Measurements from ENCODE around the gene CAVIN1. TPM values are rescaled to one million over a fixed set of nuclear protein-coding genes. Genes with fewer than 3 reads are reported as not detected.

Gene CAVIN1
- total and polyA plus RNA-seq, 2 donors (not counting 3 experiments of a cell fraction or from before 2014, with no cell fraction given): 303 to 663 TPM

GRCh38 chr17:42359133-42359532 lies 63.9 kb downstream of the CAVIN1 start:
- intact Hi-C loops (cut with micrococcal nuclease): no loop called here
- Histone ChIP-seq H3K27ac (ENCODE audit: insufficient read depth, low read depth, low read length) (no peak overlapping the region), H3K36me3 (ENCODE audit: control insufficient read depth in 2 of 2, extremely low read depth in 1 of 2, insufficient read depth in 2 of 2, low read length in 2 of 2) (no peaks in the 10 kb centered on the region), H3K4me2 (ENCODE audit: insufficient read depth, low read length) (no peak overlapping the region), H3K9me3 (replicated peaks; ENCODE audit: control insufficient read depth, insufficient read depth, low read length) (no peaks in the 10 kb centered on the region), H3K4me3 (replicated peaks in 1 of 3; ENCODE audit: insufficient read depth in 1 of 3, low read depth in 1 of 3, low read length in 3 of 3) (no peak overlapping the region), H2AFZ (ENCODE audit: low read depth, low read length) (no peak overlapping the region), H3K9ac (replicated peaks; ENCODE audit: extremely low read depth, insufficient read depth, low read length) (no peak overlapping the region), H4K20me1 (replicated peaks; ENCODE audit: control insufficient read depth, extremely low read depth, insufficient read depth, low read length) (peaks cover 8% of the 10 kb centered on the region), H3K79me2 (ENCODE audit: control insufficient read depth, insufficient read depth, low read length) (peaks cover 74% of the 10 kb centered on the region), H3K9me1 (replicated peaks; ENCODE audit: control insufficient read depth, extremely low read depth, insufficient read depth, low read length) (no peaks in the 10 kb centered on the region), H3K4me1 (ENCODE audit: control insufficient read depth, extremely low read depth, insufficient read depth, low read length) (no peaks in the 10 kb centered on the region), H3K27me3 (ENCODE audit: control insufficient read depth in 2 of 2, insufficient read depth in 2 of 2, low read length in 2 of 2) (no peaks in the 10 kb centered on the region)
- no peak for TF ChIP-seq GATA2 (IDR thresholded peaks at IDR 0.05; ENCODE audit: insufficient read depth, insufficient read length, low read depth, low read length)
- TF ChIP-seq FOS (IDR thresholded peaks at IDR 0.05; ENCODE audit: borderline replicate concordance, insufficient read depth, low read length): no peak
- no peak for TF ChIP-seq POLR2AphosphoS5 (IDR thresholded peaks at IDR 0.05; ENCODE audit: insufficient read depth, low read depth, low read length)
- no peak for TF ChIP-seq JUN (IDR thresholded peaks at IDR 0.05; ENCODE audit: borderline replicate concordance, insufficient read depth, insufficient read length, low read depth)
- no peak for TF ChIP-seq MAX (IDR thresholded peaks at IDR 0.05; ENCODE audit: insufficient read depth, insufficient read length)
- TF ChIP-seq POLR2A (IDR thresholded peaks at IDR 0.05; ENCODE audit: low read depth, low read length): no peak
- TF ChIP-seq EZH2 (IDR thresholded peaks at IDR 0.05; ENCODE audit: borderline replicate concordance, low read depth, low read length, severe bottlenecking): no peak
- no peak for TF ChIP-seq CTCF (IDR thresholded peaks at IDR 0.05; ENCODE audit: extremely low read depth in 1 of 2, insufficient read depth in 1 of 2, low read depth in 1 of 2, low read length in 2 of 2)
- no peak for TF ChIP-seq MYC (IDR thresholded peaks at IDR 0.05; ENCODE audit: low read depth, low read length)
- BruUV-seq (replicated peaks): no TSS peak
- no peak for FAIRE-seq
- DNase-seq (ENCODE audit: low read depth, low spot score): no peak
- ChIA-PET CTCF (interaction anchor here (0.5 to 1.6 kb wide), 4 partner anchors 17 to 148 kb away, joined by 4 to 6 read pairs (median 4); no protein-coding TSS in a partner anchor), POLR2A (interaction anchor here (1.1 kb wide), 1 partner anchor 29 kb away, joined by 3 read pairs; the partner anchor contains the start of gene STAT3)
- dilution Hi-C loops (cut with MboI; ENCODE audit: extremely low pct_ligation_motif_present, low sequenced_read_pairs): no loop called here

Data from endothelial cell of umbilical vein (primary cell).